ENCODE data around the gene PDZD8.
"Not testable (repeated sequence)": the region's sequence is repeated elsewhere in the genome, so short reads cannot be mapped to it uniquely, and the experiment has no call there.

PDZD8 gene

DNA sequence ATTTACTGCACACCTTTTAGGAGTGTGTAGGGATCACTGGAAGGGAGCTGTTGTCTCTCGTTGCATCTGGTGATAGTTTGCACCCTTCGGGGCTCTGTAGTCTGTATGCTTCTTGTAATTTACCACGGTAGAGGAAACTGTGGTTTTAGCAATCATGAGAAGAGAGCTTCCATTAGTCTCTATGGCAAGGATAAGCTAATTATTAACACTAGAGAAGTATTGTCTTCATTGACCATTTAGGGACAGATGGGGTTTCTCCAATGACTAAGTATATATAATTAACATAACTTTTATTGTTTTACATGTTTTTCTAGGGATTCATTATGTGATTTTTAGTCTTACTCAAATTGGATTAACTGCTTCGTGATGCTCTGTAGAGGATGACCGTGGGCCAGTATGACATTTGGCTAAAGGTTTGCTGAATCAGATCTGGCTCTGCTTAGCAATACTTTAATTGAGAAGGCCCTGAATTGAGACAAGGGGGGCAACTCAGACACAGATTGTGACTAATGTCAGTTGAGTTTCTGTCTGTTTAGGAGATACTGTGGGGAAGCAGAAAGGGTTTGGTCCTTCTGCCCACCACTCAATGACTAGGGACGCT lies 125.6 kb downstream of the PDZD8 start:
- DNase-seq: peak in 1 of 5 experiments; percentile 26

DNA sequence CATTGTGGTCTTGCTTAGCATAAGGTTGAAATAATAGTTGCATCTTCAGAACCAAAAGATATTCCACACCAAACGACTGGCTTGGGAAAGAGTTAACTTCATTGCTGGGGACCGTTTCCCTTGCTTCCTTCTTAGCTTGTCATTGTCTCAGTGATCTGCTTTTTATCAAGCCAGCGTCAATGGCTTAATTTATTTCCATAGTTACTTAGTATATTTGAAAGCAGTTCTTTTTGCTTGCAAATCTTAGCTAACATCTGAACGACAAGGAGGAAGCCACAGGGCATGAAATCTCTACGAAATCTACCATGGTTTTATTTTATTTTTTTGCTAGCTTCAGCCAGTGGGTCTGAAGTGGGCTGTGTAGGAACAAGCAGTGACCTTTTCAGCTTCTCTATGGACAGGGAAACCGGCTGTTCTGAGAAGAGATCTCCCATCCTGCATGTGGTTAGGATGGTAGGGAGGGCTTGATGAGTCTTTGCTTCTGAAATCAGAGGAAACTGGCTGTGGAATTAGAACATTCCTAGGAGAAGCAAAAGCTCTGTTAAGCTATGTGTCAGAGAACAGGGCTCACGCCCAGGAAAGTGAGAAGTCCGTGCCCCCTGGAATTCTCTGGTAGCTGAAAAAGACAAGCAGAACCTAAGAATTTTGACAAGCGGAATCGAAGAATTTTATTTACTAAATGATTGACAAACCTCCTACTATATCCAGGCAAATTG lies 126.3 kb downstream of the PDZD8 start:
- peak in 1 of 5 experiments; percentile 11 for DNase-seq

DNA sequence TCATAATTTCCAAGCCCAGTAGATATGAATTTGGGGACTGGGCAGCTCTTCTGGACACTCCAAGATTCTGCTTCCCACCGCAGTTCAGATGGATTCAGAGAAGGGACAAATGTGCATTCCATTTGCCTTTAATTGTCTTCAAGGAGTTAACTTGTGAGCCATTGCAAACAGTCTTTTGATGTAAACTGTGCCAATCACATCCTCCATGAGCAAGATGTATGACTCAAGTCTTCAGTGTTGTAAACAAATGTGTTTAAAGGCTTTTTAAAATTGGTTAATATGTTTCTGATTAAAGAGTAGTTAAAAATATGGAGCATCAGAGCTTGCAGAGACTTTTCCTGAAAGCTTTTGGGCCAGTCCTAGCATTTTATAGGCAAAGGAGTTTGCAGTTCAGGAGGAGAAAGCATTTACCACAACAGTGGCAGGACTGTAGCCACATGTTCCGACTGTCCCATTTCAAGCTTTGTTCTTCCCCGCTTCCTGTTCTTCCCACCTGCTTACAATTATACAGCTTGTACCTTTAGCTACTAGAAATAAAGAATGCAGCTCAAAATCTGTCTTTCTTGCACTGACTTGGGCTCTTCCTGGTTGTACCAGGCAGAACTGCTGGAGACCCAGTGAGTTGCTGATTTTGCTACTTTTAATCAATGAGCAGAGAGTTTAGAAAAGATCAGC lies 128.1 kb downstream of the PDZD8 start:
- DNase-seq: no peak

DNA sequence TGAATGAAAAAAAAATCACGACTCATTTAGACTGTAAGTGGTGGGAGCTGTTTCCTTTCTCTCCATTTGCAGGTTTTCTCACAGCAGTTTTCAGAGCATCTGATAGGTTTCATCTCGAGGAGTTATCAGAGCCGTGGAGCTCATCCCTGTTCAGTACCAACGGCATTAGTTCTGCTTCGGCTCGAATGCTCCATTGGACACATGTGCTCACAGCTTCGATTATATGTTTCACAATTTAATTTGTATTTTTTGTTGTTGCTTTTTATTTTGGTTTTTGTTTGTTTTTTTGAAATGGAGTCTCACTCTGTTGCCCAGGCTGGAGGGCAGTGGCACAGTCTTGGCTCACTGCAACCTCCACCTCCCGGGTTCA lies 132.8 kb downstream of the PDZD8 start:
- DNase-seq: no peak

DNA sequence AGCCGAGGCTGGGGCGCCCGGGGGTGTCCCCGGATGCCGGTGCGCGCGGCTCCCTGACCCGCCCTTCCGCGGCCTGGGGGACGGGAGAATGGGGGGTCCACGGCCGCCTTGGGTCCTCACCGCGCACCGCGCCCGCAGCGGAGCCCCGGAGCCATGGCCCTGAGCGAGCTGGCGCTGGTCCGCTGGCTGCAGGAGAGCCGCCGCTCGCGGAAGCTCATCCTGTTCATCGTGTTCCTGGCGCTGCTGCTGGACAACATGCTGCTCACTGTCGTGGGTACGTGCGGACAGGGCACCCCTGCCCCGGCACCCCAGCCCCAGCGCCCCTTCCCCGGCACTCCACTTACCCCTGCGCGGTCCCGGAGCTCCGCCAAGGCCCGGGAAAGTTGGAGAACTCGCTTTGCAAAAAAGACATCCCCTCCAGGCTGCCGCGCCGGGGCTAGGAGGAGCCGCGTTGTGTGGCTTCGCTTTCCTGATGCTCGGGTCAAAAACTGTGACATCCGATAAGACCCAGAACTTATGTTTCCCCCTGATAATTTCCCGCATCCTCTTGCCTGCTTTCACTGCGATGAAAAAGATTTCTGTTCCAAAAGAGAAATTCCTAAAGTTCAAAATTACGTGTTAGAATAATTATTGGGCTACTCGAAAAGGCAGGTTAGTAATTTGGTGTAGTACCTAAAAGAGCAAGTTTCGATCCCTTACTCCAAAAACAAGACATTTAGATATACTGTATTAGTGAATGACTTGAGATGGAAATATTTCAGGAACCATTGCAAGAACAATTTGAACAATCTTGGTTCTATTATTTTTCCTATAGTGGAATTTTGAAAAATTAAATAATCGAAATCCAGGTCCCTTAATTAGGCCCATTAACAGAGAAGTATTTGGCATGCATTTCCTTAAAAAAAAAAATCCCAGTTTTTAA lies 133.4 kb downstream of the PDZD8 start:
- DNase-seq: no peak

DNA sequence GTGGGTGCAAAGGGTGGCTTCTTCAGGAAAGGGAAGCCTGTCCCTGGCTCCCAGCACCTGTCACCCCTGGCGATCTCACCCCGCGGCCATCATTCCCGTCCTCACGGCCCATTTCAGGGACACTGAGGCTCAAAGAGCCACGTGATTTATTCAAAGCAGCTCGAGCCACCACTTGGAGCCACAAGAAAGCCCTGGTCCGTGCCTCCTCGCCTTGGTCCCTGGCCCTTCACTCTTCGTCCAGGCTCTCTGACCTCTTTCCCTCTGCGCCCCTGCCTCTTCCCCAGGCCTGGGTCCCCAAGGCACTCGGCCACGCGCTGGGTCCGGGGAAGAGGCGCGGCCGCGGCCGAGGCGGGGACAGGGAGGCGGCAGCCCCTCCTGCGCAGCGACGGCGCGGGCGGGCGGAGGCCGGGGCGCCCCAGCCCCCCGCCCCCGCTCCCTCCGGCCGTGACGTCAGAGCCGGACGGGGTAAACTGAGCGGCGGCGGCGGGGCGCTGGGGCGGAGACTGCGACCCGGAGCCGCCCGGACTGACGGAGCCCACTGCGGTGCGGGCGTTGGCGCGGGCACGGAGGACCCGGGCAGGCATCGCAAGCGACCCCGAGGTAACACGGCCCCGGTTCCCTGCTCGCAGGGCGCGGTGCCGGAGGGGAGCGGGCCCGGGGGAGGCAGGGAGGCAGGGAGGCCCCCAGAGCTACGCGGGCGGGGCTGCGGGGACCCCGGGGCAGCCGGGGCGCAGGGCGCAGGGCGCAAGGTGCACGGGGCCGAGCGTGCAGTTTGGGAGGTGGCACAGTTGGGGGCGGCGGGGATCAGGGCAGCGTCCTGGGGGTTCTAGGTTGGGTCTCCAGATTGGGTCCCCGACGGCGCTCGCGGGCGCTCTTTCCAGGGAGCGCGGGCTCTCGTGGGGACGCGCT lies 134.4 kb downstream of the PDZD8 start, which contains the start of gene SLC18A2:
Gene SLC18A2 (plus strand): TSS at position 494 of the 909 bp plus-strand sequence. CDS start 580 bp downstream, outside the sequence.
- DNase-seq: no peak

DNA sequence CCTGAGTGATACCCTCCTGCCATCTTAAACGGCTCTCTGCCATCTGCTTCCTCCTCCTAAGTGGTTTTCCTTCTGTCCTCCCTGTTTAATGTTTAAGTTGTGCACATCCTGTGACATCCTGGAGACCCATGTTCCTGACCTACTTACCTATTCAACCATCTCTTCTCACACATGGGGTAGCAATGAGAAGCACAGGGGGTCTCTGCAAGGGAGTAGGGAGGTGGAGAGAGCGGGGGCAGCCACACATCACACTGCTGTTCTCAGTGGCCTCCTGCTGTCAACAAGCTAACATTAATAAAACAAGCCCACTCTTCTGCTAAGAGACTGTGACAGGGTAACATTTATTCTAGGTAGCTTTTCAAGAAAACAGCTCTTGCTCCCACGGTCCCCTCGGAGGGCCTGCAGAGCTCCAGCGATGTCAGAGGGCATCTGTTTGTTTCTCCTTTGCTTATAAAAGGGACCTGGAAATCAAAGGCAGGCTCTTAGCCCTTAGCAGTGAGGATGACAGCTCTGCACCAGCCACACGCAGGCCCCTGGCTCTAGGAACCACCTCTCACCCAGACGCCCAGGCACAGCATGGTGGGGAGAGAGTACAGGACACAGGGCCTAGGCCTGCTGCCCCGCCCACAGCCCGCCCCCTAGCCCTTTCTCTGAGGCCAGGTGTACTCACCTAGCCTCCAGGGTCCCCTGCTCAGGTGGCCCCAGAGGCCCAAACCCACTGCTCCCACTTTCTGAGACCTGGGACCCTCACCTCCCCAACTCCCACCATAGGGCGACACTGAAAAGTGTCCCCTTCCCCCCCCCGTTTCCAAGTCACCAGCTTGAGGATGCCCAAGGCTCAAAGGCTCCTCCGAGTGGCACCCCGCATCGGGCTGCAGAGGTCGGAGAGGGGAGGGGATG lies 135.3 kb downstream of the PDZD8 start:
- DNase-seq: no peak

DNA sequence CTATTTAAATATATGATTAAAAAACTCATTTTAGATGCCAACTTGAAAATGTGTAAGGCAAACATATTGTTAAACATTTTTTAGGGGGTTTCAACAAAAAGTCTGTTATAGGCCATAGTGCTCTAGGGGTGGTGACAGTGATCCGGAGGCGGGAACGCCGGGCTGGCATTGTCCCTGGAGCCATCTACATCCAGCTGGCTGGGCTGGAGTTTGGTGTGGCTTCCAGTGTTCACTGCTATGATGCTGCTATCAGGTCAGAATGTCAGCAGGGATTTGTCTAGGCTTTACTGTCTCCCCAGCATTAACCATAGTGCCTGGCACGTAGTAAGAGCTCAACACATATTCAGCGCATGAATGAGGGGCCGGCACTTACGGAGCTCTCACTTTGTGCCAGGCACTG lies 136.2 kb downstream of the PDZD8 start:
- no peak for DNase-seq

DNA sequence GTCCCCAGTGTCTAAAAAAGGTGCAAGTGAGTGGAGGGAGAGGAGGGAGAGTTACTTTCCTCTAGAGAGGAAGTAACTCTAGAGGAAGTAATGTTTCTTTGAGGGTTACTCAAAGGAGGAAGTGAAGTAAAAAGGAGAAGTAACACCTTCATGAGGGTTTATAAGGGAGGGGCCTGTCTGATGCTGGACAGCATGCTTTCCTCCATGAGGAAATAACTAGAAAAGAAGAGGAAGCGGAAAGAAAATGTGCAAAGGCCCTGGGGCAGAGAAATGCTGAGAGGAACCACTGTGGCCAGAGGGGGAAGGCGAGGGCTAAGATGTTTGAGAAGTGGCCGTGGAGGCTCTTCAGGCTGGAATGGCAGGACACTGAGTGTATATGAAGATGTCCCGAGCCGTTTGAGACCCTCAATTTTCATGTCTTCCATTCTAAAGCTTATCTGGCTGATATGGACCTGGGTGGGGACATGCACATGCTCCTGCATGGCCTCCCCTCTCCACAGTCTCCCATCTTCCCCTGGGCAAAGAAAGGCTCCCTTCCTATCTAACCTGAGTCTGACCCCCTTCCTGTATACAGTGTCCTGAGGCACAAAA lies 137.7 kb downstream of the PDZD8 start:
- DNase-seq: no peak

DNA sequence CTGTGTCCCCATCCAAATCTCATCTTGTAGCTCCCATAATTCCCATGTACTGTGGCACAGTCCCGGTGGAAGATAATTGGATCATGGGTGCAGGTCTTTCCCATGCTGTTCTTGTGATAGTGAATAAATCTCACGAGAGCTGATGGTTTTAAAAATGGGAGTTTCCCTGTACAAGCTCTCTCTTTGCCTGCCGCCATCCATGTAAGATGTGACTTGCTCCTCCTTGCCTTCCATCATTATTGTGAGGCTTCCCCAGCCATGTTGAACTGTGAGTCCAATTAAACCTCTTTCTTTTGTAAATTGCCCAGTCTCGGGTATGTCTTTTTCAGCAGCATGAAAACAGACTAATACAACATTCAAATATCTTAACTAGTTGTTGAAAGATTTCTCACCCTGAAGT lies 145.1 kb downstream of the PDZD8 start:
- DNase-seq: not testable (repeated sequence)

DNA sequence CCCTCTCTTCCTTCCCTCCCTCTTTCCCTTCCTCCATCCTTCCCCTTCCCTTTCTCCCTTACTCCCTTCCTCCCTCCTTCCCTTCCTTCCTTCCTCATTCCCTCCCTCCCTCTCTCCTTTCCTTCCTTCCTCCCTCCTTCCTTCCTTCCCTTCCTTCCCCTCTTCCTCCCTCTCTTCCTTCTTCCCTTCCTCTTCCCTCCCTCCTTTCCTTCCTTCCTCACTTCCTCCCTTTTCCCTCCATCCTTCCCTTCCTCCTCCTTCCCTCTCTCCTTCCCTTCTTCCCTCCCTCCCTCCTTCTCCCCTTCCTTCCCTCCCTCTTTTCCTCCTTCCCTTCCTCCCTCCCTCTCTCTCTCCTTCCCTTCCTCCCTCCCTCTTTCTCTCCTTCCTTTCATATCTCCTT lies 147.0 kb downstream of the PDZD8 start:
- DNase-seq: no peak
